Measurements from ENCODE around the gene MGAT5B.

Gene MGAT5B

DNA sequence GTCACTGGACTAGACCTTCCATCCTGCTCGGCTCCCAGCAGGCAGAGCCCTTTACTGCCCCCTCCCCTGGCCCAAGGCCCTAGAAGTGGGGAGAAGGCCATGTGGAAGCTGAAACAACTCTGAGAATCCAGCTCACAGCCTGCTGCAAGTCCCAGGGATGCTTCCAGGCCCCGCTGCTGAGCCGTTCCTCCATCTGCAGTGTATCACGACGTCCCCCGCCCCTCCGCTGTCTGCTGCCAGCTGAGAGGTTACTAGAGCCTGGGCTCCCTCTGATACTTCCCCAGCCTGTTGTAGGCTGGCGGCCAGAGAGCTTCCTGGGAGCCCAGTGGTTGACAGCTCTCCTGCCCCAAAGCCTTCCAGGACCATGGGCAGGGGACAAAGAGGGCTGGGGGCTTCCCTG, 118.2 kb downstream of the MGAT5B start:
- FAIRE-seq: no peak

DNA sequence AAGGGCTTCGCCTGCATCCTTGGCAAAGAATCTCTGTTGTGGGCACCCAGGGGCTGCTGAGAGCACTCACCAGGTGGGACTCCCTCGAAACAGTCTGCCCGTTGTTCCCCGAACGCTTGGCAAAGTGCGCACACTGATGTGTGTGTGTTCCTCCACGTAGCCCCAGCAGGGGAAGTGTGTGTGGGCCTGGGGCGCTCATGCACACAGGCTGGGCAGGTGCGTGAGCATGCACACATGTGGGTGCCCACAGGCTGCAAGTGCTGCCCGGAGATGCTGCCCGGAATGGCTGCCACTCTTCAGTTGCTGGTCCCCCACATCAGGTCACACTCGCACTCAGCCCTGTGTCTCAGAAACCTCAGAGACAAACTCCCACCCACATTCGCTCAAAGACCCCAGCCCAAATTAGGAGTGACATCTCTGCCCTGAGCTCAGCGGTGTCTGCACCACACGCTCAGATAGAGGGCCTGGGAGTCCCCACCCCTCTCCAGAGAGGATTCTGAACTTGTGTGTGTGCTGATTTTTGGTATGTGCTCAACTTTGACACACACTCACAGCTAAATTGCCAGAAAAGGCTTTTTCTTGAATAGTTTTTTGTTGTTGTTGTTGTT, 119.4 kb downstream of the MGAT5B start:
- FAIRE-seq: no peak

DNA sequence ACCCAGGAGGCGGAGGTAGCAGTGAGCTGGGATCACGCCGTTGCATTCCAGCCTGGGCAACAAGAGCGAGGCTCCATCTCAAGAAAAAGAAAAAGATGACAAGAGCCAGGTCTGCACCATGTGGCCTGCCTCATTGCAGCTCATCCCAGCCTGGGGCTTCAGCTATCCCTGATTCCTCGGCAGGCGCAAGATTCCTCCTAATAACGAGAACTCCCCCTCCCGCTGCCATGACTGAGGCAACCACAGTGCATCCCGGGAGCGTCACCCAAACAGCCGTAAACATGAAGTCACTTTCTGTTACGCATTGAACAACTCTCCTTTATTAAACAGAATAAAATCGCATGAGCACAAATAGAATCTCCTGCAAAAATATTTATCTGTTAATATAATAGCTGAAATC, 120.6 kb downstream of the MGAT5B start:
- FAIRE-seq: no peak

DNA sequence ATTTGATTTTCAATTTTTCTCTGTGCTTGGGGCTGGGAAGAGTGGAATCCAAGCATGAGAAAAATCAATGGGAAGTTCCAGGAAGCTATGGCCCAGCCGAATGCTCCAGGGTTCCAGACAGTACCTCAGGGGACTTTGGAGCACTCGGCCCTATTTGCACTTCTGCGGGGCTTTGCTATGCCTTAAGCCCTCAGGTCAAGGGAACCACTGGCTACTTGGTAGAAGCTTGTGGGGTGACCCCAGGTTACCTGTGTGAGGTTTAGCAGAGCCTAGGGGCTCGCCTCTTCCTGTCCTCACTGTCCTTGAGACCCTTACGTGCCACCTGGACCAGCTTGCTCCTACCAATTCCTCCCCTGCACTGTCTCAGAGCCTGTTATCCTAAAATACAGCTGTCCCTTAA, 121.3 kb downstream of the MGAT5B start:
- FAIRE-seq: no peak

DNA sequence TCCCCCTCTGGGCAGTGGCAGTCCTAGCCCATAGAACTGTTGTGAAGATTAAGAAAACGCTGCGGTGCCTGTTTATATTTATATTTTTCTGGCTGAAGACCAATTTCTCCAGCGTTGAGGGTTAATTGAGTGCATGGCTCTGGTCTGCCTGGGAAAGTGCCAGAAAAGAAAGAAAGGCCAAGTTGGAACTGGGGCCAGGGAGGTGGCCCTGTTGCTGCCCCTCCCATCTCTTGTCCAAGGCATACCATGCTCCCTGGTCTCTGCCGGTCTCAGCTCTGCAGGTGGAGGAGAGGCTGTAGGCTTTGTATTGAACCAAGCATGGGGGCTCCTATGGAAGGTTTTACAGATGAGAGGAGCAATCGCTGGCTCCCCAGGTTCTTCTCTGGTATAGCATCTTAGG, 124.7 kb downstream of the MGAT5B start:
- no peak for FAIRE-seq

DNA sequence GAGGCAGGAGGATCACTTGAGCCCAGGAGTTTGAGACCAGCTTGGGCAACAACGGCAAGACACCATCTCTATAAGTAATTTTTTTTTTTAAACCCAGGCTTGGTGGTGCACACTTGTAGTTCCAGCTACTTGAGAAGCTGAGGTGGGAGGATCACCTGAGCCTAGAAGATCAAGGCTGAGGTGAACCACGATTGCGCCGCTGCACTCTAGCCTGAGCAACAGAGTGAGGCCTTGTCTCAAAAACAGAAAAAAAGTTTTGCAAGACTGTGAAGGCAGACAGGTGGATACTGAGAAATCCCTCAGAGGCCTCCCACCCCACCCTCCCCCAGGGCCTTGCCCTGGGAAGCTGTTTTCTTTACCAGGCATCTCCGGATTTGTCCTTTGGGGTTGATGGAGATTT, 125.4 kb downstream of the MGAT5B start:
- no peak for FAIRE-seq

DNA sequence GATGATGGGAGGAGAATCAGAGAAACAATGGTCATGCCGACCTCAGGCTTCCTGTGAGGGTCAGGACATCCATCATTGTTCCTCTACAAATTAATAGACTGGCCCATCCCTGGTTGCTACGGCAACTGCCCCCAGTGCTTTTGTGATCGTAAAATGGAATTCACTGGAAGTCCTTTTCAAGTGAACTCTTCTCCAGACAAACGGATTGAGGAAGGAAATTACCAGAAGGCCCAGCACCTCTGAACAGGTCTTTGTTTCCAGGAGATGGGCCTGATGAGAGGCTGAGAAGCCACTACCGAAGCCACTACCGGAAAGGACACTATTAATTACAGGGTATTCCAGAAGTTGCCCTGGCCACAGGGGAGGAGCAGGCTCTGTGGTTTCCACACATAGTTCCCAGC, 126.0 kb downstream of the MGAT5B start:
- FAIRE-seq: no peak

DNA sequence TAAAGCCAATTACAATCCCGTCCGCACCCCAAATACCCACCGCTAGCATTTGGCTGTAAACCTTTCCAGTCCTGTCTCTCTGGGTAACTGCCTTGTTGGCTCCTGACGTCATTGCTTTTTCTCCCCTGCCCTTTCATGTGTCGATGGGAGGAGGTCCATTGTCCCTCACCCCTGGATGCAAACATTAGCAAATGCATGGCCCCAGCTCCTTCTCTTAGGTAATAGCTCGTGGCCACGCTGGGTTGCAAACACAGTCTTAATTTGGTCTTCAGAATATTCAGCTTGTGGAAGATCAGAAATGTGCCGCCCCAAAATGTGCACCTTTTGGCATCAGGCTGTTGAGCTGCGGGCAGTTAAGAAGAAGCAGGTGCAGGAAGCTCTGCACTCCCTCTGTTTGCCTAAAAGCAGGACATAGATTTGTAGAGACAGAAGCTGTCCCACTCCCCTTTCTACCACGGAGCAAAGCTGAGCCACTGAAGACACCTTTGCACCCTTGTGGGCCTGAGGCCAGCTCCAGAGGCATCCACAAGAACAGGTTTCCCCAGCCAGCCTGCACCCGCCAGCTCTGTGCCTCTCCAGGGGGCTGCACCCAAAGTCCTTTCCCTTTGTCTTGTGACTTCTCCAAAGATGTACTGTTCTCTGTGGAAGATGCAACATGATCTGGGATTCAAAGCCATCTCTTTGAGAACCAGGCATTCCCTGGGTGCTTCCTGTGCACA, 127.3 kb downstream of the MGAT5B start:
- FAIRE-seq: no peak

DNA sequence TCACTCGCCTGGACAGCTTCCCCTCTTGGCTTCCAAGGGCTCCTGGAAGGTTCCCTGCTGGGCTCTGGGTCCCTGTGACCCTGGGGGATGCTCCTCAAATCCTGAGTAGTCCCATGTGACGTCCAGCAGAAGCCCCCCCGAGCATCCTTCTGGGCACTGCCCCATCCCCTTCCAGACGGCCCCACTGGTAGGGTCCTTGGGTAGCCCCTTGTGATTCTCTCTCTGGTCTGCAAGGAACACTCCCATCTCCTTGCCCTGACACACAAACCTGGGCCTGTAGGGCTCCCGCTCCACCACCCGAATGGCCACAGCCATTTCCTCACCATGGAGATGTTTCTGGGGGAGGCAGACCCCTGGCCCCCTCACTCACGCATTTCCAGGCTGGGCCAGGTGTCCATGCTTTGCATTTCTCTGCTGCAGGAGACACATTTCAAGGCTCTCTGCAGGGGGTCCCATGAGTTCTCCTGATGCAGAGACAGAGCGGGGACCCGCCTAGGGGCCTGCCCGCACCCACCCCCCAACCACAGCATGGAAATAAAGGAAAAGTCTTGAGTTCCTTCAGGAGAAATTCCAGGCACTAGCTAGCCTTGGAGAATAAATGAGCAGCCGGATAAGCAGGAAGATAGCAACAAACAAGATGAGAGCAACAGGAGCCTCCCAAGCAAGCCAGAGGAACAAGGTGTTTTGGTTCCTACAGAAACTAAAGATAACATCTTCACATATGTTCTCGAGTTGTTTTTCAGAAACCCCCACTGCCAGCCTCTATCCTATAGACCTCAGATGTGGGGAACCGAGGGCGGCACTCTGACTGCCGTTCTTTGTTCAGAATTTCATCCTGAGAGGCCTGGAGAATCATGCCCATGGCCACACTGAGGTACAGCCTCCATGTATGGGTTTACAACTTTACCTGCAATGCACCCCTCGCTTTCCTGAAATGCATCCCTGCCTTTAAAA, 128.8 kb downstream of the MGAT5B start:
- no peak for FAIRE-seq

DNA sequence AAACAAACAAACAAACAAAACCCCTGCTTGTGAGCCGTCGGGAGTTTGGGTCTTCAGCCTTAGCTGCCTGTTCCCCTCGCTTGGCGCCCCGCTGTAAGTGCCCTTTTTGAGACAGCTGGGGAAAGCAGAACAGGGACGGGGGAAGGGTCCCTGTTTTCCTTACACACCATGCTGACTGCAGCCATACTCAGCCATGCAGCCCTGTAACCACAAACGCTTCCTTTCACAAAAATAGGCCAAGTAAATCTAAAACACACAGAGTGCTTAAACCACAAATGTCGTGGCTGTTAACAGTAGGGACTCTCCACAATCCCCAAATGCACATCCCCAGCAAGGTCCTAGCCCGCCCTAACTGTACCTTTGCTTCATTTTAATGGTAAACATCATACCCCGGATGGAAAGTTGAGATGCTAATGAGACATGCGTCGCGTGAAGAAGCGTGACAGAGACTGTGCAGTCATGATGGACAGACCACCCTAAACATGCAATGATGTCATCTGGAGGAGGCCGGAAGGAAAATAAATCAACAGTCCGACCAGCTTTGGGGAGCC, 129.9 kb downstream of the MGAT5B start:
- no peak for FAIRE-seq

DNA sequence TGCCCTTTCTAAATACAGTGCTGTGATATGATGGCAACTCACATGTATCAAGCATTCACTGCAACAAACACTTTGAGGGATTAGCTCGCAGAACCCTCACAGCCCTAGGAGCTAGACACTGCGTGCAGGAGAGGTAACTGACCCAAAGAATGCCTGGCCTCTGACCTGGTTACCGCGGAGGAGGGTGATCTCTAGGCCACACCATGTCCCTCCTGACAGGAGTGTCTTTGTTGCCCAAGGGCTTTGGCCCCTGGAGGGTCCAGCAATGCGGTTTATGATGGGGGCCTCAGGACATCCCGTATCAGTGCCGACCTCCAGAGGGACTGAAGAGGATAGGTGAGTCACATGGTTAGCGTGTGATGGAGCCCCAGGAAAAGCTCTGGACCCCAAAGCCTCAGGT, 130.6 kb downstream of the MGAT5B start:
- no peak for FAIRE-seq

Data from TTC549 (cell line).